GM13976 (cell line): ENCODE measurements around the gene LHFPL6.

Experiments used
- DNase-seq: peaks from one replicate; pipeline ENCODE4 v3.0.0; 2012; ENCODE audit warnings: low spot score
- CTCF ChIP-seq: IDR thresholded peaks from 2 replicates; pipeline ENCODE4 v1.5.1; 2012; ENCODE audit warnings: borderline replicate concordance, mild to moderate bottlenecking; ENCODE audit not compliant: insufficient read depth; ENCODE audit errors: extremely low read depth, missing control alignments, control extremely low read depth
- in situ Hi-C: fragments of 300-500 bp; cut with MboI; formaldehyde crosslinking; loops from one replicate; pipeline ENCODE4 v1.12.0; 2022; ENCODE audit warnings: low sequenced_read_pairs, mixed read lengths, inconsistent platforms; ENCODE audit not compliant: unreplicated experiment

The LHFPL6 gene

GRCh38 chr13:39407138-39407537 lies 195.9 kb downstream of the LHFPL6 start:
- TF ChIP-seq CTCF, result no peak
- no peak for DNase-seq
- in situ Hi-C loops, result no loop called here

- in situ Hi-C loops, result no loop called here
- peak; percentile 31 for DNase-seq
- no peak for TF ChIP-seq CTCF
Measured at GRCh38 chr13:39406688-39407087, 196.3 kb downstream of the LHFPL6 start.

- in situ Hi-C loops, result no loop called here
- TF ChIP-seq CTCF, result no peak
- DNase-seq, result no peak
Measured at GRCh38 chr13:39405596-39406205, 197.3 kb downstream of the LHFPL6 start.

- TF ChIP-seq CTCF, result no peak
- no peak for DNase-seq
- in situ Hi-C loops, result no loop called here
Measured at GRCh38 chr13:39405107-39405506, 197.9 kb downstream of the LHFPL6 start.

- no peak for DNase-seq
- no peak for TF ChIP-seq CTCF
- in situ Hi-C loops, result no loop called here
Measured at GRCh38 chr13:39403106-39403505, 199.9 kb downstream of the LHFPL6 start.

- in situ Hi-C loops, result no loop called here
- no peak for TF ChIP-seq CTCF
- DNase-seq, result no peak
Measured at GRCh38 chr13:39402221-39402970, 200.6 kb downstream of the LHFPL6 start.
